Fibroblast of lung (primary cell): ENCODE data around the gene SYNDIG1.

Source experiments
- CTCF ChIP-seq, 2 donors: IDR thresholded peaks in 1 of 2; conservative IDR thresholded peaks in 1 of 2; 1 replicate in 1 of 2; 2 replicates in 1 of 2; pipeline ENCODE4 v1.5.1; 2011 to 2012; ENCODE audit warnings: low read length in 2 of 2, control low read depth in 1 of 2, inconsistent platforms in 1 of 2, low read depth in 1 of 2, mild to moderate bottlenecking in 1 of 2
- EZH2 ChIP-seq: IDR thresholded peaks from 2 replicates; pipeline ENCODE4 v1.5.1; 2012; ENCODE audit warnings: low read length, control low read depth, mild to moderate bottlenecking; ENCODE audit errors: missing control alignments

DNA sequence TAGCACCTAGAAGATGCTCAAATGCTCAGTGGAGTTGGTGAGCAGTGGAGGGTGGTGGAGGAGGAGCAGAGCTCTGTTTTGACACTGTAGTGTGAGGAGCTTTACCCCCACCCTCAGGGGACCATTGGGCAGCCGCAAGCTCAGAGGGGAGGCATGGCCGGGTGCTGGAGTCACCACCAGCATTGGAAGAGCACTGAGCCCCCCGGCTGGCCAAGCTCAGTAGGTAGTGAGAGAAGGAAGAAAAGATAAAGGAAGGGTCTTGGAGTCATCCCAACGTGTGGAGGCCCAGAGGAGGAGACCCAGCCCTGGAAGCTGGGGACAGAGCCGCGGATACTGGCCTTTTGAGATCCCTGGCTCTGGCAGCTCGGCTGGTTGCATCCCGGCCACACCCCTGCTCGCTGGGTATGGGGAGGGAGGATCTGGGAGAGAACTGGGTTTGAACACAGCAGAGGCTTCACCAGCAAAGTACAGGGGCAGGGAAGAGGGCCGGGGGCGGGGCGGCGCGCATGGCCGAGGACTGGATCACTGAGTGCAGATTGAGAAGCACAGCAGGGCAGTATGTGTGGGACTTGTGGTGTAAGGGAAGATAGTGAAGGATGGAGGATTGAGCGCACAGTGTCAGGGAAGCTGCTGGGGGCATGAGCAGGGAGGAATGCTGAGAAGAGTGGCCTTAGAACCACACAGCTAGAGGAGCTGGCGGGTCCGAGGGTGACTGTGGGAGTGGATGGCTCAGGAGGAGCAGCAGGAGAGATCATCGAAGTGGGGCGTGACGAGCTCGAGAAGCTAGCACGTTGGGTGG lies 24.4 kb downstream of the SYNDIG1 start:
- no peak for TF ChIP-seq CTCF (conservative IDR thresholded peaks at IDR 0.05 in 1 of 2, IDR thresholded peaks at IDR 0.05 in 1 of 2; ENCODE audit: low read depth in 1 of 2, low read length in 2 of 2)
- TF ChIP-seq EZH2, result no peak
